ENCODE measurements around the gene CPEB4.

Gene CPEB4

GRCh38 chr5:173913686-173914321, 25.7 kb downstream of the CPEB4 start:
- ATAC-seq (no peak), DNase-seq (no peak)

- no peak for ATAC-seq
- no peak for DNase-seq
Observed at GRCh38 chr5:173915310-173916014, 27.3 kb downstream of the CPEB4 start.

DNA sequence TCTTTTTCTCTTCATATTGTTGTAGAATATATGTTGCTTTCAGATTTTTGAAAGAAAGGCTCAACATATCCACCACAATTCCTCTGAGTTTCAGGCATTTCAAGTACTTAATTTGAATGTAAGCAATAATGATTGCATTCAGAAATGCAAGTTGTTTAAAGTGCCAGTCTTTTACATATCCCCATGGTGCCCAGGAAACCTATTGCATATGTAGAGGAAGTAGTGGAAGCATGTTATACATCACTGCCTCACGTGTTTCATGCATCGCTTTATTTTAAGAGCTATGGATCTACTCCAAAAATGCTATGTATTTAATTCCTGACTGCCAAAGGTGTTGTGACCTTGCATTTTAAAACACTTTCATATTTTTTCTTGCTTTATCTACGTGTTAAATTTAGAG, 28.1 kb downstream of the CPEB4 start:
- ATAC-seq (no peak), DNase-seq (no peak)

DNA sequence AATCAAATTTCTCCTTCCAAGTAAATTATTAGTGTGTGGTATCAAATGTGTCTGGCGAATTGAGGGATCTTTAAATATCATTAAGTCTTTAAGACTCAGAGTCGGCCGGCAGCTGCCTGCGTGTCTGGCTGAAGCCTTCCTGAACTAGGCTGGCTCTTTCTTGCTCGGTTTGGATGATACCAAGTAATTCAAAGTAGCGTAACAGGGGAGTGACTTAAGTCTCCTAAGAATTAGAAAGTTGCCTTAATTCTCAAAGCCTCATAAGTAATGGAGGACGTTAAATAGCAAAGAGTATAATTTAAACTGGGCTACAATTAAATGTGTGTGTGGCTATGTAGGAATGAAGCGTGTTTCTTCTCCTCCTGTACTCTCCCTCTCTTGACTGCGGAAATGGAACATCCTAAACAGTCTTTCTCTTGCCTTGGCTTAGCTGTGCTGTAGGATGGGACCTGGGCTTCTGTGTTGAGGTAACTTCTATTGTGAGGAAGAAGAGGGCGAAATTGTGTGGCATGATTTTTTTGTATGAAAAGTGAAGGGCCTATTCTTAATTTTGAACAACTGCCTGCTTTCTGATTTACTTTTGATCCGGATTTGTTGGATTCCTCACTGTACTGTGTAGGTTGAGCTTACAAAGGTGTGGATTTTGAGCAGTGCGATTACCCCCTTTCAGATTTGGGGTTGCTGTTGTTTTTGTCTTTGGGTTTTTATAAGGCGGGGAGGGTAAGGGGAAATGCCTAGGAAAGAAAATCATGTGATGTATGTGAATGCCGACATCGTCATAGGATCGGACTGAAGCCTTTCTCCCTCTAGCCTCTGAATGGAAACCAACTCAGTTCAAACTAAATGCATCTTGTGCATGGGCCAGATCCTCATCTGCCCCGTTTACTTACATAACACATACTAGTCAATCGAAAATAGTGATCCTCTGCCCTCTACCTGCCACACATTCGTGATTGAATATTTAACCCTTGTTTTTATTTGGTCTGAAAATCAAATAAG, 29.9 kb downstream of the CPEB4 start:
- peak; percentile 97 for ATAC-seq
- DNase-seq = peak; percentile 56

DNA sequence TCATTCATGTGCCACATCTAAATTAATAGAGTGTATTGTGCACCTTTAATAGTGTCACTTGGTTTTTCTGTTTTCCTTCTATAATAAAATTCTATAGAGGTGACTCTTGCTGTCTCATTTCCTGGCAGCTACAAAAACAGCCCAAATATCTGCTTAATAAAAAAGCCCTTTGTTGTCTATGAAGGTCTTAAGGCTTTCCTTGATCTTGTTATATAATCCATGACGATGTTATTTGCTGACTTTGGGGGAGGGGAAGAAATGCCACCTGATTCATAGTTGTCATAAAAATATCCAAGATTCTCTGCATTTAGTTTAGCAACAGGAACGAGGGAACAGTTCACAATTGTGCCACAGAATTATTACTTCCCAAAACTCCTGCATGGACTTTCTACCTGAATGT, 31.3 kb downstream of the CPEB4 start:
- ATAC-seq = no peak
- no peak for DNase-seq

GRCh38 chr5:173920024-173920753, 32.0 kb downstream of the CPEB4 start:
- no peak for ATAC-seq
- no peak for DNase-seq

- DNase-seq (no peak), ATAC-seq (no peak)
Observed at GRCh38 chr5:173920866-173921555, 32.9 kb downstream of the CPEB4 start.

GRCh38 chr5:173922527-173922926, 34.4 kb downstream of the CPEB4 start:
- no peak for DNase-seq
- no peak for ATAC-seq

DNA sequence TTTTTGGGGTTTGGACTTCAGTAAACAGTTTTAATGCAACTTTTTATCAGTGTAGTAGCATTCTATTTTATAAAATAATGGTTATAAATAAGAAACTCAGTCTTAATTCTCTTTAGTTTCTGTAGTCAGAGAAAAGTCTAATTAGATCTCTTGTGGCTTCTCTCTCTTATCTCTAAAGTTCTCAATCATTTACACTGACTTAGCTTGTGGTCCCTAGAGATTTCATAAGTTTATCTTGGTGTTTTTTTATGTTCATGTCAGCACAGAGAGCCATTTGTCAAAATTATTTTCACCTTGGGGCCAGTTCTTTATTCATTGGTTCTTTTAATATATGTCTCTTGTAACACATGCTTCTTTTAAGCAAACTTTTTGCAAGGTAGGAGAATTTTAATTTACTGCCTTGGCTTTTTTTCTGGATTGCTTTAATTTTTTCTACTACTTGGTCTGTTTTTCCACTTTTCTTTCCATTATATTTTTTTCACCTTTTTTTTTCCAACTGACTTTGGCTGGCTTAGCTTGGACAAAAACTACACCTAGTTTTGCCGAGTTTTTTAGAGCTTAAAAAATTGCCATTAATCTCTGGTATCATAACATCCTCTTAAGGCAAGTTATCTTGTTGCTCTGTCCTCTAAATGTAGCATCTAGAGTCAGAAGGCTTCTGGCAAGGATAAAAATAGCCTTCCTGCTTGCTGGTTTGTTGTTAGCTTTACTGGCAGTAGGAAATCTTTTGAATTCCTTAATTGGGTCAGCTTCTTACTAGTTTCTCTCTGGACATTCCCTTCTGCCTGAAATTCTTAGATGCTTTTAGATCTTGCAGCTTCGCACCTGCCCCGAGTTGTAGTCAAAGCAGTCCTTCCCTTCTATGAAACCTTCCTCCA, 35.3 kb downstream of the CPEB4 start:
- DNase-seq = no peak
- ATAC-seq = no peak

GRCh38 chr5:173924899-173925298, 36.8 kb downstream of the CPEB4 start:
- no peak for DNase-seq

DNA sequence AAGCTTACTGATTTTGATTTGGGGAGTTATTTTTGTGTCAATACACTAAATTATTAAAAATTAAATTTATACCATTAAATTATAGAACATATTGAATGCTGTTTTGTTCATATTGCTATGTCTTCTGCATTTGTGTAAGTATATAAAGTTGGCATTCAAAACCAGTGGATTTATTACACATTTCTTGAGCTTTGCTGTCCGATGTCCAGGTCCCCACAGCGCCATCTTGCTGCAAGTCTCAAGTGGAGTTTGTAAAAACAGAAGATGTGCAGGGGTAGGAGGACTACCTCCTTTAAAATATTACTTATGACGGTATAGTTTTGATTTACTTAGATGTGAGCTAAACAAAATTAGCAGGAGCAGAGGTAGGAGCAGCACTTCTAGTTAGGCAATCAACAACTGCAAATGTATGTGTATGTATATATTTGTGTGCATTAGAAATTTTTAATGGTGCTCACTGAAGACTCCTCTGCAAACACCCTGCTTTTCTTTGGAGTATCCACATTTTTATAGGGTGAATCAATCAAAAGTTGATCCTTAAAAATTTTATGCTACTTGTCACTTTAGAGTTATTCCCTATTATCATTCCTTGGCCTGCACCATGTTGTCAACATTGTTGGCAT, 37.4 kb downstream of the CPEB4 start:
- DNase-seq = peak; percentile 51
- ATAC-seq = peak; percentile 59

More at GRCh38 chr5:173924899-173925298, 36.8 kb downstream of the CPEB4 start:
- no peak for ATAC-seq

DNA sequence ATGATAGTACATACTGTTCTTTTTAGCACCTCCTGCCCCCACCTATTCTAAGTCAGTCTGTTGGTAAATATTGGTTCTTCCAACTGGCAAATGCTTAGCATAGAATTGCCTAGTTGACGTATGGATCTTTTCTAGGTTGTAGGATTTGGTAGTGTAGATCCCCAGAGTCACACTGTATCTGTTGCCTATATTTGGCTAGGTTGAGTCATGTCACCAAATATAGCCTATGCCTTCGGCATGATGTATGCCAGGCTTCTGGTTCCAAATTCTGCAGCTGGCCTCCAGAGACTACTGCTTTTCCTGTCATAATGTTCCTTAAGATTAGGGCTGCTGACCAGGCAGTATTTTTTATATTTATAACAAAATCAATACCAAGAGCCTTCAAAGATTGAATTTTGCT, 38.2 kb downstream of the CPEB4 start:
- DNase-seq (no peak), ATAC-seq (no peak)

- no peak for ATAC-seq
Observed at GRCh38 chr5:173928871-173929574, 40.9 kb downstream of the CPEB4 start.

DNA sequence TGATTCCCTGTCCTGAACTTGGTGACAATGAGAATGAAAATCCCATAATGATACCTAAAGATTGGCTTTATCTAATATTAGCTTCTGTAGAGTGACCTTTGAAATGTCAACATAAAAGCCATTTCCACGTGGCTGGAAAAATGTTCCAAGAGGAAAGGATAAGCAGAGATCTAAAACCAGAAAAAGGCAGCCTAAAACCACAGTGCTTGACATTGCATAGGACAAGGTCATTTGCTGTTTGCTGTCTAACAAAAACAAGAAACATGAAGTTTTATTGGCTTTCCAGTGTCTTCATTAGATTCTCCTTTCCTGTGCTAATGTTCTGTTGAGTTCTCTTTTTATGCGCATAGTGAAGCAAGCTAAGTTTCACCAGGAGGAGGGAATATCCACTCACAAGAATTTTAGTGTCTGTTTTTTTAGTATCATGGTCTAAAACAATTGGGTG, 44.6 kb downstream of the CPEB4 start:
- DNase-seq (no peak), ATAC-seq (no peak)

More at GRCh38 chr5:173928871-173929574, 40.9 kb downstream of the CPEB4 start:
- DNase-seq = no peak

GRCh38 chr5:173933901-173934300, 45.8 kb downstream of the CPEB4 start:
- no peak for ATAC-seq
- DNase-seq = no peak

DNA sequence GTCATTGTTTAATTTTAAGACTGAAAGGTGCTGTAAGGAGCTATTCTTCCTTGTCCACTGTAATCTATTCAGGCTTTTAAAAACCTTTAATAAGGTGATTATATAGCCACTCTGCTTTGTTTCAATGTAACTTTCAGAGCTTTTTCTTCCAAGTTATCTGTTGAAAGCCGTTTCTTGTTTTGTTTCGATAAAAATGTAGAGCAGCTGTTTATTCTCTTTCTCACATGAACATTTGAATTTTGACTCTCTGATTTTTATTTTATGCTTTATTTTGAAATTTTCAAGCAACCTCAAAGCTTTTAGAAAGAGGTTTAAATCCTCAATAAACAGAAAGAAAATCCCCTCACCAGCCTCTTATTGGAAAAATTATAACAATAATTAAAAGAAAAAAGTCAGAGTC, 47.2 kb downstream of the CPEB4 start:
- DNase-seq (no peak), ATAC-seq (no peak)

GRCh38 chr5:173940269-173940668, 52.1 kb downstream of the CPEB4 start:
- no peak for DNase-seq
- no peak for ATAC-seq

DNA sequence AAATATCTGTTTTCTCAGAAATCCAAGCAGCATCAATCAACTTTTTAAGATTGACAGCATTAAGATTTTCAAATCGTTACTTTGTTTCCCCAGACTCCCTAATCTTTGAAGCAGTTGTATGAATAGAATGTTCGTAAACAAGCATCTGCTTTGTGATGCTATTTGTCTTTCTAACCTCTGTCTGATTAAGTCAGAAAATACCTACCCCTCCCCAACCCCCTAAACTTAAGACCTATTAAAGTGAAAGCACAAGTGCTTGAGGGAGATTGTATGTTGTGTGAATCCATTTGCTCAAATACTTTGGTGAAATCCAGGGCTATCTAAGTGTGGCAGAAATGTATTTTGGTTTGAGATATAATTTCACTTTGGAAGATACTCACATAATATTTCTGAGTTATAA, 53.0 kb downstream of the CPEB4 start:
- no peak for ATAC-seq
- DNase-seq = no peak

DNA sequence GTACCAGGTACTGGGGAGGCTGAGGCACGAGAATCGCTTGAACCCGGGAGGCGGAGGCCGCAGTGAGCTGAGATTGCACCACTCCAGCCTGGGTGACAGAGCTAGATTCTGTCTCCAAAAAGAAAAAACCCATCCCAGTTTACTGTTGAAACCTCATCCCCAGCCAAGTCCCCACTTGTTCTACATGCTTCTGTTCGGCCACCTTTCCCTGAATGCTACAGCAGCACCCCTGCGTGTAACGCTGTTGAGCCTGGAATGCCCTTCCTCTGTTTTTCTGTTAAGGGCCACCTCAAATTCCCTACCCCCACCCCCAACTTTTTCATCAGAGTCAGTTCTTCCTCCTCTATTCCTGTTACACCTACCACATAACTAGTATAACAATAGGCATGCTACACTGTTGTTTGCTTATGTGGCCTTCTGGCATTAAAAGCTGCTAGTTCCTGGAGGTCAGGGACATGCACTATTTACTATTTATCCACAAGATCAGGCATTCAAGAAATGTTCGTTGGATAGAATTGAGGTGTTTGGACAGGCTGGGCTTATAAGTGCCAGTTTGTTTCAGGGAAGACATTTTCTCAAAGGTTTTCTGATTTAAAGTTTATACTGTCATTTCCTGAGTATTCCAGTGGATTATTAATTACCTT, 53.7 kb downstream of the CPEB4 start:
- no peak for ATAC-seq
- DNase-seq = no peak
